NCI-H2171 (cell line): ENCODE measurements around the gene TMPRSS15.

Experiments
- DNase-seq: peaks from one replicate; lab custom pipeline; 2025; lab: John Stamatoyannopoulos, UW

TMPRSS15 gene

GRCh38 chr21:18244671-18245463 is 158.7 kb downstream of the TMPRSS15 start, which contains the start of gene CHODL:
Gene CHODL (plus strand): TSS chr21:18244833. CDS start chr21:18245224, 391 bp downstream.
- DNase-seq, result peak; percentile 8

GRCh38 chr21:18235545-18235944 is 168.0 kb downstream of the TMPRSS15 start:
- DNase-seq, result no peak

DNA sequence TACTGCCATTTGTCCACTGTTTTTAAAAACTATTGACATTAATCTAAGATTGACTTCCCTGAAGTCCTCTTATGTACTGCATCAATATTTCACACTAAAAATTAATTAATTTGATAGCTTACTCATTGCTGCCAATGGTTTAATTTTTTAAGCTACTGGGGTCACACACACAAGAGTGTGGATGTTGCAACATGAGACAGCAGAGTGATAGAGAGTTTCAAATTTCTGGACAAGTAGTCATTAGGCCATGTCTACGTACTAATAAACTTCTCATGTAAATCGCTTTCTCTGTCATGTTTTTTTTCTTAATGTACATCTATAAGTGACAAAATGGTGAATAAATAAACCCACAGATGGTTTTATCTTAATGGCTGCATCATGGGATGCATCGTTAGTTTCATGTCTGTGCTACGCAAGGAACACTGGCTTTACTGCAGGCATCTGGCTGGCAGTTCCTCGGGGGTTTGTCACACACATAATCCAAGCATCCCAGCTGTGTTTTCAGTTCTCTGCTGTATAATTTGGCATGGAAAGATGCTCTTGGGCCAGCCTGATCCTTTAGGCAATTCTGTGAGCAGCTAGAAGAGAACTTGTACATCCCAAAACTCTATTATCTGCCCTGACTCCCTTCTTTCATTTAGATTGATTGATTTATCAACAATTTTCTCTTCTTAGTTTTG is 175.4 kb downstream of the TMPRSS15 start:
- DNase-seq, result peak; percentile 74

GRCh38 chr21:18222346-18222745 is 181.2 kb downstream of the TMPRSS15 start:
- no peak for DNase-seq

GRCh38 chr21:18220498-18220897 is 183.1 kb downstream of the TMPRSS15 start:
- DNase-seq, result no peak
